ENCODE measurements around the gene CHKB.

Gene CHKB

GRCh38 chr22:50529897-50530579 lies 52.6 kb downstream of the CHKB start, which contains the start of gene TYMP:
TYMP (minus strand) TSS chr22:50530012; CDS start chr22:50529709, 303 bp downstream.
- no peak for DNase-seq (ENCODE audit: low read depth)

GRCh38 chr22:50529416-50529896 lies 53.2 kb downstream of the CHKB start:
- DNase-seq (ENCODE audit: low read depth) = no peak

Measured in activated gamma-delta T cell treated with anti-CD3 and anti-CD28 coated beads, Interleukin-2, amount 50 U/mL, for 16 hours (primary cell).